Measurements from ENCODE around the gene NABP1.
A peak's percentile ranks its signal among the peaks of the same experiment; 100 is the strongest.

NABP1 gene

DNA sequence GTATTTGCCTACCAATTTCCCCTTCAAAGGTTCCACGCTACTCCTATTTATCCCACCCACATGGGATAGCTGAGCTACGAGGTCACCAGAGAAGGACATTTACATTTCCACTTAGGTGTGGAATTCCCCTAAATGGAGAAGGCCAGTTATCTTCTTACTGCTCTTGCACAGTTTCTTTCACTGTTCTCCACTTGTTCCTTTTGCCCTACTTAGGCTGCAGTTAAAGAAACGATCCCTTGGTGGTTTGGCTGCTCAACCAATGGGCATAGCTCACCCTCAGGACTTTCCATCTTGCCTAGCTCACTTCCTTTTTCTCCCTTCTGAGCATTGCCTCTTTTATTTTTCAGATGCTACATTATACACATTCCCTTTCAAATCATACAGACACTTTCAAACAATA lies 11.2 kb upstream of the NABP1 start:
- no peak overlapping the region for H3K27ac ChIP-seq (ENCODE audit: low read depth, low read length)
- H3K4me1 ChIP-seq (ENCODE audit: control insufficient read depth, insufficient read depth, low read length) = peaks cover 9% of the 10 kb centered on the region; the same call in 1 of the 2 replicates
- H3K36me3 ChIP-seq (ENCODE audit: control insufficient read depth, insufficient read depth, low read length) = no peaks in the 10 kb centered on the region
- no peaks in the 10 kb centered on the region for H3K27me3 ChIP-seq (ENCODE audit: control insufficient read depth, insufficient read depth, low read length)
- H3K9me3 ChIP-seq (ENCODE audit: control insufficient read depth, insufficient read depth, low read depth, low read length) = no peaks in the 10 kb centered on the region
- H3K9ac ChIP-seq (ENCODE audit: low read length) = no peak overlapping the region
- H3K4me3 ChIP-seq (ENCODE audit: low read depth, low read length) = no peak overlapping the region

DNA sequence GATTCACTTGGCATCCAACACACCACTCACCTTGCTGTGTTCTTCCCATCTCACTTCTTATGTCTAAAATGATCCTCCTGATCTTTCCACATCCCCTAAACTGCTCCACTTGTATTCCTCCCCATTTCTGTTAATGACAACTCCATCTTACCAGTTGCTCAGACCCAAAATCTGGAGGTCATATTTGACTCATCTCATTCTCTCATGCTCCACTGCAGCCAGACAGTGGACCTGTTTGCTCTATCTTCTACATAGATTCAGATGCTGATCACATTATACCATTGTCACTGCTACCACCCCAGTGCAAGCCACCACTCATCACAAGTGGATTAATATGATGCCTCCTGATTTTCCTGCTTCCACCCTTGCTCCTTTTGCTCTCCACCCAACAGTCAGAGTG lies 7.9 kb upstream of the NABP1 start:
- no peaks in the 10 kb centered on the region; the same call in 1 of the 2 replicates for H3K9me3 ChIP-seq (ENCODE audit: control insufficient read depth, insufficient read depth, low read depth, low read length)
- H3K9ac ChIP-seq (ENCODE audit: low read length) = no peak overlapping the region
- no peaks in the 10 kb centered on the region for H3K36me3 ChIP-seq (ENCODE audit: control insufficient read depth, insufficient read depth, low read length)
- no peak overlapping the region for H3K27ac ChIP-seq (ENCODE audit: low read depth, low read length)
- peaks cover 9% of the 10 kb centered on the region; the same call in 1 of the 2 replicates for H3K4me1 ChIP-seq (ENCODE audit: control insufficient read depth, insufficient read depth, low read length)
- H3K27me3 ChIP-seq (ENCODE audit: control insufficient read depth, insufficient read depth, low read length) = no peaks in the 10 kb centered on the region
- H3K4me3 ChIP-seq (ENCODE audit: low read depth, low read length) = no peak overlapping the region

DNA sequence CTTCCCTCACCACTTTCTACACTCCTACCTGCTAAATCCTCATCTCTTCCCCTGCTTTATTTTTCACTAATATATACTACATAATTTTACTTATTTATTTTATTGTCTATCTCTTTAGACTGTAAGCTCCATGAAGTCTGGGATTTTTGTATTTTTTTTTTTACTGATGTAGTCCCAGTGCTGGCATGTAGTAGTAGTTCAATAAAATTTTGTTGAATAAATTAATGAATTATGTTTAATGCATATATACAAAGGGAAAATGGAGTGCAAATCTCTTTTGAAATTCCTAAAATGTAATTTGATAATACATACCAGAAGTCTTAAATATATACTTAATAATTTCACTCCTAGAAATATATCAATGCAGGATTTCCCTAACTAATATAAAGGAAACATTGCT lies 7.1 kb upstream of the NABP1 start:
- H3K36me3 ChIP-seq (ENCODE audit: control insufficient read depth, insufficient read depth, low read length) = no peaks in the 10 kb centered on the region
- no peaks in the 10 kb centered on the region; the same call in 1 of the 2 replicates for H3K9me3 ChIP-seq (ENCODE audit: control insufficient read depth, insufficient read depth, low read depth, low read length)
- no peak overlapping the region for H3K27ac ChIP-seq (ENCODE audit: low read depth, low read length)
- no peak overlapping the region for H3K4me3 ChIP-seq (ENCODE audit: low read depth, low read length)
- H3K9ac ChIP-seq (ENCODE audit: low read length) = no peak overlapping the region
- no peaks in the 10 kb centered on the region for H3K27me3 ChIP-seq (ENCODE audit: control insufficient read depth, insufficient read depth, low read length)
- peaks cover 12% of the 10 kb centered on the region for H3K4me1 ChIP-seq (ENCODE audit: control insufficient read depth, insufficient read depth, low read length)

DNA sequence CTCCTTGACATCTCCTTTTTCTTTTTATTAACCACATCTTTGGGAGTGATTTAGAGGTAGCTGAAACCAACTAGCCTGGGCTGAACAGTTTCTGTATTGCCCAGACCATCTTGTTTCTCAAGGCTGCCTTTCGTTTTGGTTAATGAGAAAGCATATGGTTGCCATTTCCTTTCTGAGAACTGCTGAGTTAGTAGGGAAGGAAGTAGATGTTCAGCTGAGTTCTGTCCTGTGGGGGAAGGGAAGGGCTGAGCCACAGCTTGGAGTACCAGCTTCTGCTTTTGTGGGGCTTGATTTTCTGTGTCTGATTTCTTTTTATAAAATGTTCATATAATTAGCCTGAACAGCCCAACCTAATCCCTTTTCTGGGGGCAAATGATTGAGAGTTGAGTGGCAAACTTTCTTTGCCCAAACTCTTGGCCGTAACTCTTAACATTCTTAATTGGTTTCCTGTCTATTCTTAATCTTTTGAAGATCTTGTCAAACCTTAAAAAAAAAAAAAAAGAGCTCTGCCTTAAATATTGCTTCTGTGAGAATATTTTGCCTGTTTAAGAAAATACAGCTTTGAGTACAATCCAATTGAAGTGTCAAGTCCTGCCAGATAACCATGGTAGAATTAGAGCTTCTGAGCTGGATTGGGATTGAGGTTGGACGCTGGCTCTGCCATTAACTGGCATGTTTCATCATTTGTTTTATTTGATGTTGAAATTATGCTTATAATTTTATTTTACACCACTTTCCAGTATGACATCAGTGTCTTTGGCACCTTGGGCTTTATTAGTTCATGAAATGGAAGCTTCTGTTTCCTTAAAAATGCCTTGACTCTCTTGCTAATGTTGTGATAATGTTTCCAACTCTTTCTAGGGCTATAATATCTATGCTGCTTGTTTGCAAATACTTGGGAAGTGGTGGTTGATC lies 1.9 kb upstream of the NABP1 start:
- H3K4me1 ChIP-seq (ENCODE audit: control insufficient read depth, insufficient read depth, low read length) = peaks cover 7% of the 10 kb centered on the region
- no peak overlapping the region for H3K4me3 ChIP-seq (ENCODE audit: low read depth, low read length)
- no peak overlapping the region for H3K27ac ChIP-seq (ENCODE audit: low read depth, low read length)
- H3K9ac ChIP-seq (ENCODE audit: low read length) = no peak overlapping the region
- peaks cover 8% of the 10 kb centered on the region; the same call in 1 of the 2 replicates for H3K27me3 ChIP-seq (ENCODE audit: control insufficient read depth, insufficient read depth, low read length)
- no peaks in the 10 kb centered on the region for H3K36me3 ChIP-seq (ENCODE audit: control insufficient read depth, insufficient read depth, low read length)
- H3K9me3 ChIP-seq (ENCODE audit: control insufficient read depth, insufficient read depth, low read depth, low read length) = no peaks in the 10 kb centered on the region; the same call in 1 of the 2 replicates

DNA sequence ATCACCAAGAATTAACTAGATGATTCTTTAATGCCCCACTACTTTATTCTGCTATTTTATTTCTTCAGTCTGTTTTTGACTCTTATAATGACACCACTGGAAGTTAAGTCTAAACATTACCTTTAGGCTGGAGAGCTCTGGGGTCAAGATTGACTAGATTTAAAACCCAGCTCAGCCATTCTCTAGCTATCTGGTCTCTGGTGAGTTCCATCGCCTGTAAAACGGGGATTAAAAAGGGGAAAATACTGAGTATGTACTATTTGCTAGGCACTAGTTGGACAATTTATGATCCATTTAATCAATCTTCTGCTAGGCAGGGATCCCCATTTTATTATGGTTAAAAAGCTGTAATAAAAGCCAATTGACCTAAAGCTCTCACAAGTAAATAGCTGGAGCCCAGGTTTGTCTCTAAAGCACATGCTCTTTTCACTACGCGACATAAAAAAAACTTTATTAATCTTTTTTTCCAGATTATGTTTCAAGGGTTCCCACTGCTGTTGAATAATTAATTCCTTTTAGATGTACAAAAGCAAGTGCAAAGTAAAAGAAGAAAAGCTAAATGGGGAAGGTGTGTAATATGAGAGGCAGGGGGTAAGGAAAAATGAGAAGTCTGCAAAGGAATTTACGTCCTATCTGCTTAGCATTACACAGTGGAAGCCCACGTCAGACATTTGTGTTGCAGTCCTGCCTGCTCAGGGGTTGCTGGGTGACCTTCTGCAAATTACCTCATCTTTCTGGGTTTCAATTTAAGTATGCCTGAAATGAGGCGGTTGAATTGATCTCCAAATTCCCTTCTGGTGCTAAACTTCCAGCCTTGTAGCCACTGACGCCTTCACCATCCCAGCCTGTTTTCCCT lies 918 bp upstream of the NABP1 start:
- H3K9ac ChIP-seq (ENCODE audit: low read length) = peak overlapping the region; percentile 78
- H3K27ac ChIP-seq (ENCODE audit: low read depth, low read length) = peak overlapping the region; percentile 28; the same call in 1 of the 2 replicates
- no peaks in the 10 kb centered on the region; the same call in 1 of the 2 replicates for H3K9me3 ChIP-seq (ENCODE audit: control insufficient read depth, insufficient read depth, low read depth, low read length)
- H3K4me3 ChIP-seq (ENCODE audit: low read depth, low read length) = peak overlapping the region; percentile 66
- peaks cover 7% of the 10 kb centered on the region for H3K4me1 ChIP-seq (ENCODE audit: control insufficient read depth, insufficient read depth, low read length)
- H3K27me3 ChIP-seq (ENCODE audit: control insufficient read depth, insufficient read depth, low read length) = peaks cover 8% of the 10 kb centered on the region; the same call in 1 of the 2 replicates
- no peaks in the 10 kb centered on the region; the same call in 1 of the 2 replicates for H3K36me3 ChIP-seq (ENCODE audit: control insufficient read depth, insufficient read depth, low read length)

DNA sequence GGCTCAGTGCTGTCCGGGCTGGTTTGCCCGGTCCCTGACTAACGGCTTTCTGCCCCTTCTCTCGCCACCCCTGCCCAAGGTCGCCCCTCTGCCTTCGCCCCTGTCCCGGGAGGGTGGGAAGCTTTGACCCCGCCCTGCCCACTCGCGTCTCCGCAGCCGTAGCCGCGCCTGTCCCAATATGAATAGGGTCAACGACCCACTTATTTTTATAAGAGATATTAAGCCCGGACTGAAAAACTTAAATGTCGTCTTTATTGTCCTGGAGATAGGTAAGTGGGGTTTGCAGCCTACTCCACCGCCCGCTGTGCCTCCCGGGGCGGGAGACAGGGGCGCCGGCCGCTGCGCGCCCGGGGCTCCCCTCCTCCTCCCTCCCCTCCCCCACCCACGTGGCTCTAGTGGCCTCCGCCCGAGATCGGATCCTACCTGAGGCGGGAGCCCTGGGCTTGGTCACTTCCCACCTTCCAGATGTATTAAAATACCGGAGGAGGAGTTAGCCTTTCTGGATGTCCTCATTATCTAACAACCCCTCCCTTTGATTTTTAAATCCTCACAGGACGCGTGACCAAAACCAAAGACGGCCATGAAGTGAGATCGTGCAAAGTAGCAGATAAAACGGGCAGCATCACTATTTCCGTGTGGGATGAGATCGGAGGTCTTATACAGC lies 633 bp downstream of the NABP1 start:
- peak overlapping the region; percentile 86 for H3K9ac ChIP-seq (ENCODE audit: low read length)
- H3K4me1 ChIP-seq (ENCODE audit: control insufficient read depth, insufficient read depth, low read length) = peaks cover 7% of the 10 kb centered on the region
- H3K36me3 ChIP-seq (ENCODE audit: control insufficient read depth, insufficient read depth, low read length) = peaks cover 15% of the 10 kb centered on the region
- H3K27me3 ChIP-seq (ENCODE audit: control insufficient read depth, insufficient read depth, low read length) = peaks cover 8% of the 10 kb centered on the region; the same call in 1 of the 2 replicates
- no peaks in the 10 kb centered on the region; the same call in 1 of the 2 replicates for H3K9me3 ChIP-seq (ENCODE audit: control insufficient read depth, insufficient read depth, low read depth, low read length)
- H3K4me3 ChIP-seq (ENCODE audit: low read depth, low read length) = peak overlapping the region; percentile 85
- H3K27ac ChIP-seq (ENCODE audit: low read depth, low read length) = peak overlapping the region; percentile 67; the same call in 1 of the 2 replicates

DNA sequence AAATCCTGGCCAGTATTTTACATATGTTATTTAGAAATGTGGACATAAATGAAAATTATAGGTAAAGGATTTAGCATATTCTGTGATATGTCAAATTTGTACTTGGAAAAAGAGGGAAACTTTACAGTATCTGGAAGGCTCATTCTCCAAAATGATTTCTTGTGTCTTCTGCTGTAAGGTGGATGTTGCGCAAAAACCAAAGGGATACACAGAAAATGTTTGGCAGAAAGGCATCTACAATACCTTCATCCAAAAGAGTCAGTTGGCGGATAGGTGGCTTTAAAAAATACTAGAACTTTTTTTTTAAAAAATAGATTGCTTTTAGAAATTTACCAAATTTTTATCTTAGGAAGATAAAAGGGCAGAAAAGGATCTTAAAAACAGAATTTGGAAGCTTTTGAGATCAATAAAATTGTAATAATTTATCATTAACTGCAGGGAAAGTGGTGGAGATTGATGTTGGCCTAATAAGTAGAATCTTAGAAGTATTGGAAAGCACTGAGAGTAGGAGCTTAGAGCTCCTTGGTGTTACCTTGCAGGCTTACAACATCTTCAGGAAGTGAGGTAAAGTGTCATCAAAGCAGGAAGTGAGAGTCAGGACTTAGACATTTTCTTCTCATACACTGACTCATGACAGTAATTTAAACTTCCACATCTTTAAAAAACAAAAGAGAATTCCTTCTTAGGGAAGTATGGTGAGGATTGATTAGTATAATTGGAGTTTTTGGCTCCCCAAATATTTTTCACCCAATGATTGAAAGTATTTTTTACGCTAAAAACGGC lies 2.1 kb downstream of the NABP1 start:
- H3K4me3 ChIP-seq (ENCODE audit: low read depth, low read length) = no peak overlapping the region
- peaks cover 27% of the 10 kb centered on the region for H3K36me3 ChIP-seq (ENCODE audit: control insufficient read depth, insufficient read depth, low read length)
- no peaks in the 10 kb centered on the region for H3K9me3 ChIP-seq (ENCODE audit: control insufficient read depth, insufficient read depth, low read depth, low read length)
- H3K9ac ChIP-seq (ENCODE audit: low read length) = no peak overlapping the region
- H3K27me3 ChIP-seq (ENCODE audit: control insufficient read depth, insufficient read depth, low read length) = peaks cover 8% of the 10 kb centered on the region; the same call in 1 of the 2 replicates
- no peak overlapping the region for H3K27ac ChIP-seq (ENCODE audit: low read depth, low read length)
- H3K4me1 ChIP-seq (ENCODE audit: control insufficient read depth, insufficient read depth, low read length) = peaks cover 7% of the 10 kb centered on the region

DNA sequence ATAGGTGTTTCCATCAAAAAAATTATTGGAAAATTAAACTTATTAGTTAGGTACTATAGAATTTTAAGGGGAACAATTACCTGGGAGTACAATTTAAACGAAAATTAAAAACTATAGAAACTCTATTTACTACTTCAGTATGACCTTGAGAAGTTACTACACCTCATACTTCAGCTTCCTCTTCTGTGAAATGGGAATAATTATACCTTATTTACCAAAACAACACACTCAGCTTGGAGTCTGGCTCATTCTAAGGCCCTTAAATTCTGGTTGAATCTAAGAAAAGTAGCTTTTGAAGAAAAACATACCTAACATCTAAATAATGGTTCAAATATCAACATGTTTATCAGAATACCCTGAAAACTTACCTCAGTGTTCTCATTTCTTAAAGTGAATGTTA lies 2.7 kb downstream of the NABP1 start:
- H3K27ac ChIP-seq (ENCODE audit: low read depth, low read length) = no peak overlapping the region
- no peak overlapping the region for H3K9ac ChIP-seq (ENCODE audit: low read length)
- H3K36me3 ChIP-seq (ENCODE audit: control insufficient read depth, insufficient read depth, low read length) = peaks cover 29% of the 10 kb centered on the region
- H3K4me1 ChIP-seq (ENCODE audit: control insufficient read depth, insufficient read depth, low read length) = peaks cover 5% of the 10 kb centered on the region
- H3K9me3 ChIP-seq (ENCODE audit: control insufficient read depth, insufficient read depth, low read depth, low read length) = no peaks in the 10 kb centered on the region
- peaks cover 8% of the 10 kb centered on the region; the same call in 1 of the 2 replicates for H3K27me3 ChIP-seq (ENCODE audit: control insufficient read depth, insufficient read depth, low read length)
- no peak overlapping the region for H3K4me3 ChIP-seq (ENCODE audit: low read depth, low read length)

DNA sequence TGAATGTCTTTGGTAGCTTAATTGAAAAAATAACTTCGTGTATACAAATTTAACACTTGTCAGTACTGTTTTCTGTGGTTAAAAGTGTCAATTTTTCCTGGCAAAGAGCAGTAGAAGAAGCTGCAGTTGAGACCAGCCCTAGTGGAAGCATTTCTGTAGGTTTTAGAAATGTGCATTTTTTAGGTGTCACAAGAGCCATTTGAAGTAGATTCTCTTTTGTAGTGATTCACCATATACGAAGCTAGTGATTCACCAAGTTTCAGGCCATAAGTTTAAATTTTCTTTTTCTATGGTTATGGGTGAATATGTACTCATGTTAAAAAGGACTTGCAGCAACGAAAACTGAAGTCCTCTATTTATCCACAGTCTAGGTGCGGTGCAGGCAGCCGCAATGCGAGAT lies 4.2 kb downstream of the NABP1 start:
- H3K27me3 ChIP-seq (ENCODE audit: control insufficient read depth, insufficient read depth, low read length) = 0 out of 2 replicates have a peak, but pooled peaks cover under 1% of the 10 kb centered on the region
- H3K4me3 ChIP-seq (ENCODE audit: low read depth, low read length) = no peak overlapping the region
- H3K4me1 ChIP-seq (ENCODE audit: control insufficient read depth, insufficient read depth, low read length) = peaks cover 3% of the 10 kb centered on the region; the same call in 1 of the 2 replicates
- no peaks in the 10 kb centered on the region for H3K9me3 ChIP-seq (ENCODE audit: control insufficient read depth, insufficient read depth, low read depth, low read length)
- no peak overlapping the region for H3K9ac ChIP-seq (ENCODE audit: low read length)
- H3K36me3 ChIP-seq (ENCODE audit: control insufficient read depth, insufficient read depth, low read length) = peaks cover 42% of the 10 kb centered on the region
- no peak overlapping the region for H3K27ac ChIP-seq (ENCODE audit: low read depth, low read length)

DNA sequence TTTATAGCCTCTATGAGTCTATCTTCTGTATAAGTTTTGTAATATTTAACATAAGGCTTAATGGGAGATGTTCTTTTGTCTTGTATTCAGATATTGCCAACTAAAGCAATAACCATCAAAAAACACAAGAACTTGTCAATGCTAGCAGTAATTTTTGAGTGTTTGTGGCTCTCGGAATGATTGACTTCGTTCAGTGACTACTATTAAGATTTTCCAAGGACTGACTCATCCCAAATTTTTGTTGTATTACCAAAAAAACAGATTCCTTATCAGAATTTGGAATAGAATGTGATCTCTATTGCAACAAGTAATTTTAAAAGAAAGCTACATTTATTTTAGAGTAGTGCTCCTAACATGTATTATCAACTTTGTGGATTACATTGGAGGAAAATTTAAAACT lies 8.1 kb downstream of the NABP1 start:
- Histone ChIP-seq H3K4me3 (ENCODE audit: low read depth, low read length) (no peak overlapping the region), H3K27ac (ENCODE audit: low read depth, low read length) (no peak overlapping the region), H3K27me3 (ENCODE audit: control insufficient read depth, insufficient read depth, low read length) (no peaks in the 10 kb centered on the region), H3K36me3 (ENCODE audit: control insufficient read depth, insufficient read depth, low read length) (peaks cover 48% of the 10 kb centered on the region), H3K9ac (ENCODE audit: low read length) (no peak overlapping the region), H3K4me1 (ENCODE audit: control insufficient read depth, insufficient read depth, low read length) (peaks cover 22% of the 10 kb centered on the region), H3K9me3 (ENCODE audit: control insufficient read depth, insufficient read depth, low read depth, low read length) (no peaks in the 10 kb centered on the region)
